Cardiac muscle cell (in vitro differentiated cells and primary cell): Measurements from ENCODE around the gene GTF2IRD1. TPM values are rescaled to one million over a fixed set of nuclear protein-coding genes. Genes with fewer than 3 reads are reported as not detected.
"Not testable (repeated sequence)": the region's sequence is repeated elsewhere in the genome, so short reads cannot be mapped to it uniquely, and the experiment has no call there.

Experiments used
- DNase-seq, 2 donors: peaks; one replicate each; pipeline versions ENCODE4 v3.0.0 to v3.0.0-alpha.2; 2010 to 2017; ENCODE audit warnings: low read depth in 1 of 2, low spot score in 1 of 2
- H3K27ac ChIP-seq: fragments of 200-600 bp; sonication (generic); 2 replicates; pipeline ENCODE4 v1.5.1; 2016
- H3K27me3 ChIP-seq: fragments of 200-600 bp; sonication (generic); 2 replicates; pipeline ENCODE4 v1.6.0; 2016; ENCODE audit warnings: control low read depth
- H3K36me3 ChIP-seq: fragments of 200-600 bp; sonication (generic); 2 replicates; pipeline ENCODE4 v1.5.1; 2016; ENCODE audit warnings: control low read depth
- H3K4me1 ChIP-seq: fragments of 200-600 bp; sonication (generic); 2 replicates; pipeline ENCODE4 v1.8.1; 2017; ENCODE audit warnings: low read depth, mild to moderate bottlenecking, mixed run types
- H3K4me3 ChIP-seq: fragments of 200-600 bp; sonication (generic); 2 replicates; pipeline ENCODE4 v1.5.1; 2016; ENCODE audit warnings: mild to moderate bottlenecking
- H3K9me3 ChIP-seq: fragments of 200-600 bp; sonication (generic); 2 replicates; pipeline ENCODE4 v1.5.1; 2017; ENCODE audit warnings: low read depth, mild to moderate bottlenecking, control low read depth
- polyA plus RNA-seq: library from polyadenylated mRNA; unstranded; fragments of >200 nt; fragmentation: Nextera tagmentation; extraction: Ambion mirVana; gene quantifications from 2 replicates; pipeline ENCODE4 v1.2.1, GENCODE V29; 2016
- total RNA-seq: library from RNA; depleted of rRNA; stranded (reverse); fragments of >200 nt; gene quantifications from 2 replicates; pipeline ENCODE4 v1.2.3, GENCODE V29; 2016
- TF ChIP-seq, protein P1 (sequence below): IDR thresholded peaks from 2 replicates; pipeline ENCODE4 v1.5.1; 2012; ENCODE audit warnings: low read depth, mild to moderate bottlenecking, low read length

Gene GTF2IRD1
- total and polyA plus RNA-seq, 2 experiments from 2014 or later = 29.6 to 51.4 TPM

DNA sequence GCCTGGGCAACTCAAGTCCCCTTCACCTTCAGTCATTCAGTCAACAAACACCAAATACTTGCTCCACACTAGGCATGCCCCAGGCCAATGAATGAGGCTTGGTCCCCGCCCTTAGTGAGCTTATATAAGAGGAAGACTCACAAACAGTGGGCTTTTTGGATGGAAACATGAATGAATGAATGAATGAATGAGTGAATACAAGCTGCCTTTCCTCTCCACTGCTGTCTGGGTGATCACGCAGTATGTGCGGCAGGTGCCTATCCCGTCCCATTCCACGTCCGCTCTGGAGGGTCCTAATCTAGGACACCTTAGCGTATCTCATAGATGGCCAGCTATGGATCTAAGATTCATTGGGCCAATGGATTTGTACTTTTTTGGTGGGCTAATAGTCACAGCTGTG lies 184.0 kb downstream of the GTF2IRD1 start:
- no peaks in the 10 kb centered on the region for H3K9me3 ChIP-seq
- TF ChIP-seq, protein P1, sequence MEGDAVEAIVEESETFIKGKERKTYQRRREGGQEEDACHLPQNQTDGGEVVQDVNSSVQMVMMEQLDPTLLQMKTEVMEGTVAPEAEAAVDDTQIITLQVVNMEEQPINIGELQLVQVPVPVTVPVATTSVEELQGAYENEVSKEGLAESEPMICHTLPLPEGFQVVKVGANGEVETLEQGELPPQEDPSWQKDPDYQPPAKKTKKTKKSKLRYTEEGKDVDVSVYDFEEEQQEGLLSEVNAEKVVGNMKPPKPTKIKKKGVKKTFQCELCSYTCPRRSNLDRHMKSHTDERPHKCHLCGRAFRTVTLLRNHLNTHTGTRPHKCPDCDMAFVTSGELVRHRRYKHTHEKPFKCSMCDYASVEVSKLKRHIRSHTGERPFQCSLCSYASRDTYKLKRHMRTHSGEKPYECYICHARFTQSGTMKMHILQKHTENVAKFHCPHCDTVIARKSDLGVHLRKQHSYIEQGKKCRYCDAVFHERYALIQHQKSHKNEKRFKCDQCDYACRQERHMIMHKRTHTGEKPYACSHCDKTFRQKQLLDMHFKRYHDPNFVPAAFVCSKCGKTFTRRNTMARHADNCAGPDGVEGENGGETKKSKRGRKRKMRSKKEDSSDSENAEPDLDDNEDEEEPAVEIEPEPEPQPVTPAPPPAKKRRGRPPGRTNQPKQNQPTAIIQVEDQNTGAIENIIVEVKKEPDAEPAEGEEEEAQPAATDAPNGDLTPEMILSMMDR = no peak
- H3K4me1 ChIP-seq = no peaks in the 10 kb centered on the region
- no peaks in the 10 kb centered on the region for H3K36me3 ChIP-seq
- H3K27me3 ChIP-seq = no peaks in the 10 kb centered on the region
- H3K4me3 ChIP-seq = no peak overlapping the region
- H3K27ac ChIP-seq = no peak overlapping the region
- DNase-seq = no peak

DNA sequence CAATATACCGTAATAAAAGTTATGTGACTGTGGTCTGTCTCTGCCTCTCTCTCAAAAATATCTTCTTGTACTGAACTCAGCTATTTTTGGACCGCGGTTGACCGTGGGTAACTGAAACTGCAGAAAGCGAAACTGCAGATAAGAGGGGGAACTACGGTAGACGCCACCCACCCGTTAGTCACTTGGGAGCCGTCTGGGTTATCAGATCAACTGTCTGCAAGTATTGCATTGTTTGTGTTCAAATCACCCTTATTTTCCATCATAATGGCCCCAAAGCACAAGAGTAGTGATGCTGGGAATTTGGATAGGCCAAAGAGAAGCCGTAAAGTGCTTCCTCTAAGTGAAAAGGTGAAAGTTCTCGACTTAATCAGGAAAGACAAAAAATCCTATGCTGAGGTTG lies 196.3 kb downstream of the GTF2IRD1 start:
- H3K4me3 ChIP-seq, H3K9me3 ChIP-seq, H3K27me3 ChIP-seq, H3K36me3 ChIP-seq: not testable (repeated sequence)
- Histone ChIP-seq H3K27ac (peak overlapping the region; percentile 83), H3K4me1 (peaks cover 15% of the 10 kb centered on the region)
- DNase-seq = peak; percentile 54 to 67

- not testable (repeated sequence) for H3K9me3 ChIP-seq, H3K4me3 ChIP-seq, DNase-seq, H3K27me3 ChIP-seq, H3K36me3 ChIP-seq
- Histone ChIP-seq H3K4me1 (peaks cover 18% of the 10 kb centered on the region), H3K27ac (peak overlapping the region; percentile 41)
Measured at GRCh38 chr7:74650493-74651132, 196.9 kb downstream of the GTF2IRD1 start.

- peaks cover 23% of the 10 kb centered on the region for H3K4me1 ChIP-seq
- H3K27me3 ChIP-seq, H3K4me3 ChIP-seq, H3K27ac ChIP-seq, H3K9me3 ChIP-seq, H3K36me3 ChIP-seq, DNase-seq: not testable (repeated sequence)
Measured at GRCh38 chr7:74651133-74651504, 197.4 kb downstream of the GTF2IRD1 start.

Other genes starting within 250 kb of the GTF2IRD1 start
- 0.63 and 1.1 TPM in 2 replicates for gene LAT2, start 243.9 kb upstream of the GTF2IRD1 start, total RNA-seq
- gene LAT2, start 243.9 kb upstream of the GTF2IRD1 start, polyA plus RNA-seq = 0.86 and 0.94 TPM in 2 replicates
- 14.6 and 26.8 TPM in 2 replicates for gene RFC2, start 199.5 kb upstream of the GTF2IRD1 start, total RNA-seq
- 49.2 and 69.2 TPM in 2 replicates for gene RFC2, start 199.5 kb upstream of the GTF2IRD1 start, polyA plus RNA-seq
- gene CLIP2, start 164.5 kb upstream of the GTF2IRD1 start, total RNA-seq = 20.0 and 27.6 TPM in 2 replicates
- gene CLIP2, start 164.5 kb upstream of the GTF2IRD1 start, polyA plus RNA-seq = 9.4 and 11.1 TPM in 2 replicates
- gene GTF2I, start 203.8 kb downstream of the GTF2IRD1 start, total RNA-seq = 221 and 367 TPM in 2 replicates
- gene GTF2I, start 203.8 kb downstream of the GTF2IRD1 start, polyA plus RNA-seq = 189 and 203 TPM in 2 replicates